ENCODE data around the gene SV2C.

SV2C gene

DNA sequence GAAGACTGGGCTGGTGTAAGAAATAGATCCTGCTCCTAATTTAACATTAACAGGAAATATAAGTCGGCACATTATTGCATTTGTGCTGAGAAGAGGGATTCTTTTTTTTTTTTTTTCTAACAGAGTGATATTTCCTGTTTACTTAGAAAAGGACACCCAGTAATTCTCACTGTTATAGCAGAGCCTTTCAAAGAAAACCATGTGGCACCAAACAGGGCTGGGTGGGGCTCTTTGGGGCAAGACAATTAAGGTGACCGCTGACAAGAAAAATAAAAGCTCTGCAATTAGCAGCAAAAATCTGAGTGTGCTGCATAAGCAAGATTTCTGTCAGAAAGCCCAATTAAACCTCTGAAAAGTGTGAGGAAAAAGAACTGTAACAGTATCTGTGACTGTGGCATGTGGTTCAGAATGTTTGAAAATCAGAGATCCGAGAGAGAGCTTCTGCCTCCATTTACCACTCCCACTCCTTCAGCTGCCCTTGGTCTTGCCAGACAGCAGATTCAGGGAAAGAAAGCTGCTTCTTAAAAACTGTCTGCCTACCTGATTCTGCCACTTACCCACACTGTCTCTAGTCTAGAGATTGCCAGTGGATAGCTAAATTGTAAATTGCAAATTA, 242.8 kb downstream of the SV2C start:
- Histone ChIP-seq H4K20me1 (ENCODE audit: insufficient read depth, low read length) (no peaks in the 10 kb centered on the region), H3K36me3 (replicated peaks; ENCODE audit: low read depth, low read length) (no peaks in the 10 kb centered on the region), H3K79me2 (ENCODE audit: low read length) (no peaks in the 10 kb centered on the region), H3K27me3 (ENCODE audit: low read depth, low read length) (peaks cover 2% of the 10 kb centered on the region; the same call in 1 of the 2 replicates), H3K4me2 (ENCODE audit: low read length) (no peak overlapping the region), H3K9ac (ENCODE audit: low read length) (no peak overlapping the region), H3K4me3 (ENCODE audit: low read length) (no peak overlapping the region), H3K4me1 (ENCODE audit: low read length) (no peaks in the 10 kb centered on the region), H3K27ac (ENCODE audit: low read length) (no peak overlapping the region), H2AFZ (ENCODE audit: low read depth, low read length) (no peak overlapping the region), H3K9me3 (ENCODE audit: insufficient read depth, low read length) (no peaks in the 10 kb centered on the region)
- no peak for TF ChIP-seq CTCF (IDR thresholded peaks at IDR 0.05; ENCODE audit: low read depth, low read length)
- no peak for TF ChIP-seq EZH2phosphoT487 (IDR thresholded peaks at IDR 0.05; ENCODE audit: low read depth)

DNA sequence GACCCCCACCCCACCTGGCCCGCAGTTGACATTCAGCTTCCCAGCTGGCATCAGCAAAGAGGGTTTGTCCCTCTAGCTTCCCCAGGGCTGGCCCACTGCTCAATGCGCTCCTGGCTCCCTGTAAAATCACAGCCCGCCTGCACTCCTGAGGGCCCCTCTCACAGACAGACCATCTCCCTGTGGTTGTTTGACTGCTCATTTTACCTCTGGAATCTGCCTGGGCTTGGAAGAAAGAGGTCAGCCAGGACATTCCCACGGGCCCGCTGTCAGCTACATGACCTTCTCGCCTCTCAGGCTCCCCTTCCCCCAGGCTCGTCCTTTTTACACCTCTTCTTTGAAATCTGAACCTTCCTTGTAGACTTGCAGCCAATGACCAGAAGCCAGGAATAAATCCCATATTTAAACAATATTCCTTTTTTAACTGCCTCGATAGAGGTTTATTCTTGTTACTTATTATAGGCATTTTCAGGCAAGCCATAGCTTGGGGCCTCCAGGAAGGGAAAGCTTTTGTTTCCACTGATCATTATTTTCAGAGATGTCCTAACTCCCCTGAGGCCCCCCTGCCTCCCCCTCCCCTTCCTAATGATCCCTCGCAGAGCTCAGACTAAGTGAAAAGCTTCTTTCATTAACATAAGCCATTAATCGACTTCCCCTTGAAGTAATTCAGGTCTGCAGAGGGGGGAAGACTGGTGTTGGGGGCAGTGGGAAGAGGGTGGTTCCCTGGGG, 243.6 kb downstream of the SV2C start:
- H3K4me3 ChIP-seq (ENCODE audit: low read length): no peak overlapping the region
- no peaks in the 10 kb centered on the region for H3K79me2 ChIP-seq (ENCODE audit: low read length)
- H3K9ac ChIP-seq (ENCODE audit: low read length): no peak overlapping the region
- no peaks in the 10 kb centered on the region for H3K9me3 ChIP-seq (ENCODE audit: insufficient read depth, low read length)
- peaks cover 2% of the 10 kb centered on the region; the same call in 1 of the 2 replicates for H3K27me3 ChIP-seq (ENCODE audit: low read depth, low read length)
- no peaks in the 10 kb centered on the region for H3K36me3 ChIP-seq (replicated peaks; ENCODE audit: low read depth, low read length)
- no peaks in the 10 kb centered on the region for H4K20me1 ChIP-seq (ENCODE audit: insufficient read depth, low read length)
- H3K27ac ChIP-seq (ENCODE audit: low read length): no peak overlapping the region
- TF ChIP-seq CTCF (IDR thresholded peaks at IDR 0.05; ENCODE audit: low read depth, low read length) (no peak), EZH2phosphoT487 (IDR thresholded peaks at IDR 0.05; ENCODE audit: low read depth) (no peak)
- H3K4me1 ChIP-seq (ENCODE audit: low read length): no peaks in the 10 kb centered on the region
- no peak overlapping the region for H2AFZ ChIP-seq (ENCODE audit: low read depth, low read length)
- H3K4me2 ChIP-seq (ENCODE audit: low read length): no peak overlapping the region

DNA sequence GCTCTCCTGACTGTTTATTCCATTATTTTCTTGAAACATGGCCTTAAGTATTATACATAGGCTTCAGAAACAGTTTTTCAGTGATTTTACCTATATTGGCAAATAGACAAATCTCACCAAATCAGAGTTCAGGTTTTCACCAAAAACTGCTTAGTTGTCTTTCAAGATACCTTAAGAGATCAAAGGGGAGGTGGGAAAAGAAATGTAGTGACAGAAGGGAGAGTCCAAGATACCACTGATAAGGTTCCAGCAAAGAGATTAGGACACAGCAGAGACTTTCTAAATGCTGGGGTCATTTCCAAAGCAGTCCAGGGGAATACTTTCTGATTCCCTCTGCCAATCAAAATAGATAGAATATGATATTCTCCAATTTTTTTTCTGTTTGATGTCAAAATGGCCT, 246.2 kb downstream of the SV2C start:
- Histone ChIP-seq H3K4me3 (ENCODE audit: low read length) (no peak overlapping the region), H4K20me1 (ENCODE audit: insufficient read depth, low read length) (no peaks in the 10 kb centered on the region), H3K27ac (ENCODE audit: low read length) (no peak overlapping the region), H3K4me2 (ENCODE audit: low read length) (no peak overlapping the region), H3K79me2 (ENCODE audit: low read length) (no peaks in the 10 kb centered on the region), H3K9me3 (ENCODE audit: insufficient read depth, low read length) (no peaks in the 10 kb centered on the region), H3K9ac (ENCODE audit: low read length) (no peak overlapping the region), H3K4me1 (ENCODE audit: low read length) (no peaks in the 10 kb centered on the region), H3K36me3 (replicated peaks; ENCODE audit: low read depth, low read length) (no peaks in the 10 kb centered on the region), H3K27me3 (ENCODE audit: low read depth, low read length) (peaks cover 2% of the 10 kb centered on the region; the same call in 1 of the 2 replicates), H2AFZ (ENCODE audit: low read depth, low read length) (no peak overlapping the region)
- TF ChIP-seq CTCF (IDR thresholded peaks at IDR 0.05; ENCODE audit: low read depth, low read length): no peak
- no peak for TF ChIP-seq EZH2phosphoT487 (IDR thresholded peaks at IDR 0.05; ENCODE audit: low read depth)

GRCh38 chr5:76331126-76331525, 247.9 kb downstream of the SV2C start:
- no peak overlapping the region for H3K27ac ChIP-seq (ENCODE audit: low read length)
- no peaks in the 10 kb centered on the region for H3K9me3 ChIP-seq (ENCODE audit: insufficient read depth, low read length)
- no peak overlapping the region for H2AFZ ChIP-seq (ENCODE audit: low read depth, low read length)
- H3K4me3 ChIP-seq (ENCODE audit: low read length): no peak overlapping the region
- no peaks in the 10 kb centered on the region for H3K36me3 ChIP-seq (replicated peaks; ENCODE audit: low read depth, low read length)
- no peak overlapping the region for H3K4me2 ChIP-seq (ENCODE audit: low read length)
- H3K4me1 ChIP-seq (ENCODE audit: low read length): no peaks in the 10 kb centered on the region
- no peak for TF ChIP-seq CTCF (IDR thresholded peaks at IDR 0.05; ENCODE audit: low read depth, low read length)
- no peak for TF ChIP-seq EZH2phosphoT487 (IDR thresholded peaks at IDR 0.05; ENCODE audit: low read depth)
- no peaks in the 10 kb centered on the region for H3K79me2 ChIP-seq (ENCODE audit: low read length)
- no peak overlapping the region for H3K9ac ChIP-seq (ENCODE audit: low read length)
- H4K20me1 ChIP-seq (ENCODE audit: insufficient read depth, low read length): no peaks in the 10 kb centered on the region
- H3K27me3 ChIP-seq (ENCODE audit: low read depth, low read length): no peaks in the 10 kb centered on the region
